Parathyroid adenoma (tissue), 2 donors: ENCODE results near the gene BCL2L11.

ENCODE experiments used
- H2AFZ ChIP-seq: fragments of 300-600 bp; sonication (generic); one replicate; pipeline ENCODE4 v1.7.0; 2017; ENCODE audit warnings: antibody characterized with exemption, mild to moderate bottlenecking
- H3K27ac ChIP-seq: fragments of 300-600 bp; sonication (generic); one replicate; pipeline ENCODE4 v1.7.0; 2017
- H3K27me3 ChIP-seq: fragments of 300-600 bp; sonication (generic); one replicate; pipeline ENCODE4 v1.7.0; 2017; ENCODE audit warnings: low read length; ENCODE audit not compliant: control insufficient read depth, insufficient read depth
- H3K36me3 ChIP-seq: fragments of 300-600 bp; sonication (generic); one replicate; pipeline ENCODE4 v1.7.0; 2017; ENCODE audit warnings: low read length; ENCODE audit not compliant: control insufficient read depth, insufficient read depth
- H3K4me1 ChIP-seq: fragments of 300-600 bp; sonication (generic); one replicate; pipeline ENCODE4 v1.7.0; 2017; ENCODE audit warnings: control low read depth
- H3K4me2 ChIP-seq: fragments of 300-600 bp; sonication (generic); one replicate; pipeline ENCODE4 v1.7.0; 2017; ENCODE audit warnings: low read length
- H3K4me3 ChIP-seq: fragments of 300-600 bp; sonication (generic); one replicate; pipeline ENCODE4 v1.7.0; 2017; ENCODE audit warnings: low read depth, low read length
- H3K79me2 ChIP-seq: fragments of 300-600 bp; sonication (generic); one replicate; pipeline ENCODE4 v1.7.0; 2017; ENCODE audit warnings: control low read depth
- H3K9ac ChIP-seq: fragments of 300-600 bp; sonication (generic); one replicate; pipeline ENCODE4 v1.7.0; 2017; ENCODE audit warnings: mild to moderate bottlenecking
- H3K9me3 ChIP-seq: fragments of 300-600 bp; sonication (generic); one replicate; pipeline ENCODE4 v1.7.0; 2017; ENCODE audit warnings: low read length; ENCODE audit not compliant: control insufficient read depth
- TF ChIP-seq, protein P1 (sequence below): fragments of 300-600 bp; sonication (generic); IDR thresholded peaks from one replicate; pipeline ENCODE4 v1.7.0; 2017; ENCODE audit warnings: antibody characterized with exemption, mild to moderate bottlenecking
- donor health status: primary hyperparathyroidism.

Gene BCL2L11

GRCh38 chr2:111155610-111156009 lies 34.9 kb downstream of the BCL2L11 start:
- TF ChIP-seq, protein P1, sequence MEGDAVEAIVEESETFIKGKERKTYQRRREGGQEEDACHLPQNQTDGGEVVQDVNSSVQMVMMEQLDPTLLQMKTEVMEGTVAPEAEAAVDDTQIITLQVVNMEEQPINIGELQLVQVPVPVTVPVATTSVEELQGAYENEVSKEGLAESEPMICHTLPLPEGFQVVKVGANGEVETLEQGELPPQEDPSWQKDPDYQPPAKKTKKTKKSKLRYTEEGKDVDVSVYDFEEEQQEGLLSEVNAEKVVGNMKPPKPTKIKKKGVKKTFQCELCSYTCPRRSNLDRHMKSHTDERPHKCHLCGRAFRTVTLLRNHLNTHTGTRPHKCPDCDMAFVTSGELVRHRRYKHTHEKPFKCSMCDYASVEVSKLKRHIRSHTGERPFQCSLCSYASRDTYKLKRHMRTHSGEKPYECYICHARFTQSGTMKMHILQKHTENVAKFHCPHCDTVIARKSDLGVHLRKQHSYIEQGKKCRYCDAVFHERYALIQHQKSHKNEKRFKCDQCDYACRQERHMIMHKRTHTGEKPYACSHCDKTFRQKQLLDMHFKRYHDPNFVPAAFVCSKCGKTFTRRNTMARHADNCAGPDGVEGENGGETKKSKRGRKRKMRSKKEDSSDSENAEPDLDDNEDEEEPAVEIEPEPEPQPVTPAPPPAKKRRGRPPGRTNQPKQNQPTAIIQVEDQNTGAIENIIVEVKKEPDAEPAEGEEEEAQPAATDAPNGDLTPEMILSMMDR = no peak
- Histone ChIP-seq H2AFZ (no peak overlapping the region), H3K27ac (no peak overlapping the region), H3K9me3 (no peaks in the 10 kb centered on the region), H3K79me2 (peaks cover 29% of the 10 kb centered on the region), H3K4me3 (no peak overlapping the region), H3K4me2 (no peak overlapping the region), H3K9ac (no peak overlapping the region), H3K27me3 (no peaks in the 10 kb centered on the region), H3K36me3 (no peaks in the 10 kb centered on the region), H3K4me1 (peaks cover 4% of the 10 kb centered on the region)

- TF ChIP-seq, protein P1 = no peak
- H3K9ac ChIP-seq = no peak overlapping the region
- no peak overlapping the region for H3K27ac ChIP-seq
- H3K9me3 ChIP-seq = no peaks in the 10 kb centered on the region
- H3K4me3 ChIP-seq = no peak overlapping the region
- H3K36me3 ChIP-seq = no peaks in the 10 kb centered on the region
- peaks cover 8% of the 10 kb centered on the region for H3K4me1 ChIP-seq
- peaks cover 29% of the 10 kb centered on the region for H3K79me2 ChIP-seq
- H3K27me3 ChIP-seq = no peaks in the 10 kb centered on the region
- no peak overlapping the region for H3K4me2 ChIP-seq
- H2AFZ ChIP-seq = no peak overlapping the region
Observed at GRCh38 chr2:111156529-111156928, 35.8 kb downstream of the BCL2L11 start.

DNA sequence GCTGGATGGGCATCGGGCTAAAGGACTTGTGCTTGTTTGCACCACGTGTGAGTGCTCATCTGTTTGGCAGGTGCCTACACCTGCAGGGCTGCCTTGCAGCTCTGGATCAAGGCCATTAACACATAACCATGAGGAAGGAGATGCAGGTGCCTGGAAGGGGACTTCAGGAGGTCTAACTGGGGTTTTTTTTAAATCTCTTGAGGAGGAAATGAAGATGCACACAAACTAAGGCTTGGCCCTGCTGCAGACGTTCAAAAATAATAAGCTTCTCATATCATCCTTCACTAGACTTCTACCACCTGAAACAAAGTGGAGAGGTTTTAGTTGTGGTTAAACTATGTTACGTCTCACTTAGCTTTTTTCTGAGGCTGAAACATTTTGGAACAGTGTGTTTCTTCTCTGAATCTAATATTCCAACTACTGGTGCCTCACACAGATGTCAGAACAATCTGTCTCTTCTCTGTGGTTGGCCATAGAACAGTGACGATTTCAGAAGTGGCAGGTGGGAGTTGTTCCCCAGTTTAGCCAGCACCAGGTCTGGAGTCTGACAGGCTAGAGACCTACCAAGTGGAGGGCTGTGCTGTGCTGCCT lies 36.5 kb downstream of the BCL2L11 start:
- Histone ChIP-seq H2AFZ (no peak overlapping the region), H3K4me2 (no peak overlapping the region), H3K4me3 (no peak overlapping the region), H3K4me1 (peaks cover 10% of the 10 kb centered on the region), H3K79me2 (peaks cover 22% of the 10 kb centered on the region), H3K27me3 (no peaks in the 10 kb centered on the region), H3K9me3 (no peaks in the 10 kb centered on the region), H3K36me3 (no peaks in the 10 kb centered on the region), H3K27ac (no peak overlapping the region), H3K9ac (no peak overlapping the region)
- TF ChIP-seq, protein P1 = no peak

DNA sequence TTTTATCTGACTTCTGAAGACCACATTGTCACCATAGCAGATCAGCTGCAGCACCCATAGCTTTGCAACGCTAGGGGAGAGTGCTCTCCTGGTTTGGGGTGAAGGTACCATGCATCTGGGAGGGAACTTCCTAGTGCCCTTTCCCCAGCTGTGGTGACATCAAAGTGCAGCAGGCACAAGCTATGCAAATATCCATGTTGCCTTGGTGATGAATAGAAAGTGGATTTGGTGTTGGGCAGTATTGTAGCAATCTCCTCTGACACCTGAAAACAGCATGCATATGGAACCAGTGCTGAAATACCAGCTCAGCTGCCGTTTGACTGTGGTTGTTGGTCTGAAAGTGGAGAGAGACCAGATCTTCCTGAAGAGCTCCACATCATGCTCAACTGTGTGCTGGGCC lies 37.1 kb downstream of the BCL2L11 start:
- H3K4me2 ChIP-seq = no peak overlapping the region
- no peak overlapping the region for H3K9ac ChIP-seq
- H3K27ac ChIP-seq = no peak overlapping the region
- H2AFZ ChIP-seq = no peak overlapping the region
- TF ChIP-seq, protein P1 = no peak
- H3K4me1 ChIP-seq = peaks cover 16% of the 10 kb centered on the region
- no peak overlapping the region for H3K4me3 ChIP-seq
- H3K27me3 ChIP-seq = no peaks in the 10 kb centered on the region
- H3K9me3 ChIP-seq = no peaks in the 10 kb centered on the region
- peaks cover 17% of the 10 kb centered on the region for H3K79me2 ChIP-seq
- H3K36me3 ChIP-seq = no peaks in the 10 kb centered on the region

DNA sequence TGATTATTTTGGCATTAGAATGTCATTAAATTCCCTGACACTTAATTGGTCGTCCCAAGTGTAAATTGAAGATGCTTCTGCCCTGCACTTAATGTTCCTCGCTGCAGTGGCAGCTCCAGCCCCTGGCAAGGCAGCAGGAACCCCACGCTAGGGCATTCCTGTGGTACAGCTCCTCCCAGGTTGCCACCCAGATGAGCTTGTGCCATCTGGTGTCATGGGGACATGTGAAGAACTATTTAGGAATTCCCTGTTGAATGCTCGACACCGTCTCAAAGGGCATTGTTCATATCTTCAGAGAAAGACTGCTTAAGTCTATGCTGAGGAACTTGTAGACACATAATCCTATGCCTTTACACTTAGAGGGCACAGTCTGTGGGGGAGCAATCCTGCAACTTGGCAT lies 38.9 kb downstream of the BCL2L11 start:
- H3K9ac ChIP-seq = no peak overlapping the region
- no peaks in the 10 kb centered on the region for H3K27me3 ChIP-seq
- peaks cover 18% of the 10 kb centered on the region for H3K4me1 ChIP-seq
- H3K79me2 ChIP-seq = peaks cover 15% of the 10 kb centered on the region
- H3K36me3 ChIP-seq = no peaks in the 10 kb centered on the region
- H3K4me2 ChIP-seq = no peak overlapping the region
- H3K27ac ChIP-seq = no peak overlapping the region
- H2AFZ ChIP-seq = no peak overlapping the region
- H3K4me3 ChIP-seq = no peak overlapping the region
- TF ChIP-seq, protein P1 = no peak
- H3K9me3 ChIP-seq = no peaks in the 10 kb centered on the region
